Transverse colon (tissue), 3 donors: ENCODE data around the gene SOX10.

Experiments used
- CTCF ChIP-seq, 5 experiments: fragments of 200-600 bp in 3 of 5; fragments of 450-650 bp in 2 of 5; sonication (generic) in 3 of 5; IDR thresholded peaks; 1 replicate in 2 of 5; 2 replicates in 3 of 5; pipeline ENCODE4 v1.5.1; 2016 to 2017; ENCODE audit warnings: antibody characterized with exemption in 5 of 5, inconsistent platforms in 3 of 5, mild to moderate bottlenecking in 2 of 5, moderate library complexity in 1 of 5
- EP300 ChIP-seq: sonication (generic); formaldehyde crosslinking; IDR thresholded peaks from one replicate; pipeline ENCODE4 v1.6.1; 2017; ENCODE audit warnings: antibody characterized with exemption, low read depth
- POLR2A ChIP-seq: fragments of 450-650 bp; IDR thresholded peaks from one replicate; pipeline ENCODE4 v1.6.1; 2016; ENCODE audit warnings: antibody characterized with exemption, mild to moderate bottlenecking, moderate library complexity

- TF ChIP-seq CTCF (IDR thresholded peaks at IDR 0.05) (no peak), EP300 (no peak), POLR2A (no peak)
Observed at GRCh38 chr22:37924386-37925065, 59.8 kb downstream of the SOX10 start.
